Measurements from ENCODE around the gene FYCO1.

Gene FYCO1

DNA sequence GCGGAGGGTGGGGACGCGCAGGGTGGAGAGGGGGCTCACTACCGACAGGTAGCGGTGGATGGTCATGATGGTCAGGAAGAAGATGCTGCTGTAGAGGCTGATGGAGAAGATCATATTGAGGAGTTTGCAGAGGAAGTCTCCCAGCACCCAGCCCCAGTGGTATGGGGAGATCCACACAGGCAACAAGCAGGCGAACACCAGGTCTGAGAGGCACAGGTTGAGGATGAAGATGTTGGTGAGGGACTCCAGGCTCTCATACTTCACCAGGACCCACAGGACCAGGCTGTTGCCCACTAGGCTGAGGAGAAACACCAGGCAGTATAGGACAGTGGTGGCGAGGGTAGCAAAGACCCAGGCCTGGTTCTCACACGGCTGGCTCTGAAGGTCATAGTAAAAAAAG lies 25.9 kb upstream of the FYCO1 start:
- H3K27ac ChIP-seq = no peak overlapping the region
- no peak for TF ChIP-seq ZFX (IDR thresholded peaks at IDR 0.05; ENCODE audit: borderline replicate concordance)
- TF ChIP-seq, protein P1, sequence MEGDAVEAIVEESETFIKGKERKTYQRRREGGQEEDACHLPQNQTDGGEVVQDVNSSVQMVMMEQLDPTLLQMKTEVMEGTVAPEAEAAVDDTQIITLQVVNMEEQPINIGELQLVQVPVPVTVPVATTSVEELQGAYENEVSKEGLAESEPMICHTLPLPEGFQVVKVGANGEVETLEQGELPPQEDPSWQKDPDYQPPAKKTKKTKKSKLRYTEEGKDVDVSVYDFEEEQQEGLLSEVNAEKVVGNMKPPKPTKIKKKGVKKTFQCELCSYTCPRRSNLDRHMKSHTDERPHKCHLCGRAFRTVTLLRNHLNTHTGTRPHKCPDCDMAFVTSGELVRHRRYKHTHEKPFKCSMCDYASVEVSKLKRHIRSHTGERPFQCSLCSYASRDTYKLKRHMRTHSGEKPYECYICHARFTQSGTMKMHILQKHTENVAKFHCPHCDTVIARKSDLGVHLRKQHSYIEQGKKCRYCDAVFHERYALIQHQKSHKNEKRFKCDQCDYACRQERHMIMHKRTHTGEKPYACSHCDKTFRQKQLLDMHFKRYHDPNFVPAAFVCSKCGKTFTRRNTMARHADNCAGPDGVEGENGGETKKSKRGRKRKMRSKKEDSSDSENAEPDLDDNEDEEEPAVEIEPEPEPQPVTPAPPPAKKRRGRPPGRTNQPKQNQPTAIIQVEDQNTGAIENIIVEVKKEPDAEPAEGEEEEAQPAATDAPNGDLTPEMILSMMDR (IDR thresholded peaks at IDR 0.05) = no peak

GRCh38 chr3:46020766-46021510 lies 25.3 kb upstream of the FYCO1 start:
- H3K27ac ChIP-seq = no peak overlapping the region
- no peak for TF ChIP-seq ZFX (IDR thresholded peaks at IDR 0.05; ENCODE audit: borderline replicate concordance)
- TF ChIP-seq, protein P1 (IDR thresholded peaks at IDR 0.05) = no peak

DNA sequence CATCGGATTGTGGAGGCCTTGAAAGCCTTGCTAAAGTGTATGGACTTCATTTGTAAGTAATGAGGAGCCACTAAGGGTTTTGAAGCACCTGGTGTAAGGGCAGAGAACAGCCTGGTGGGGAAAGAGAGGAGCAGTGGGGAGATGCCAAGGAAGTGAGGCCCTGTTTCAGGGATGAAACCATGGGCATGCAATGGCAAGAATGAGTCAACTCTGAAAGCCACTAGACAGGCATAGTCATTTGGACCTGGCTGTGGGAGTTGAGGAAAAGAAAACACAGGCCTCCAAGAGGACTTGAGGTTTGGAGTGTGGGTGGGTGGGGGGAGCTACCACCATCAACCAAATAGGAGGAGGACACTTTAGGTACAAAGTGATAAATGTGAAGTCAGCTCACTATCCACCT lies 24.1 kb upstream of the FYCO1 start:
- TF ChIP-seq, protein P1 (IDR thresholded peaks at IDR 0.05) = no peak
- TF ChIP-seq ZFX (IDR thresholded peaks at IDR 0.05; ENCODE audit: borderline replicate concordance) = no peak
- no peak overlapping the region for H3K27ac ChIP-seq

- no peak overlapping the region for H3K27ac ChIP-seq
- TF ChIP-seq ZFX (IDR thresholded peaks at IDR 0.05; ENCODE audit: borderline replicate concordance) = no peak
Measured at GRCh38 chr3:46017720-46018119, 22.1 kb upstream of the FYCO1 start.

GRCh38 chr3:46013316-46014094 lies 17.9 kb upstream of the FYCO1 start:
- no peak overlapping the region for H3K27ac ChIP-seq
- no peak for TF ChIP-seq ZFX (IDR thresholded peaks at IDR 0.05; ENCODE audit: borderline replicate concordance)
- TF ChIP-seq, protein P1 (IDR thresholded peaks at IDR 0.05) = no peak

DNA sequence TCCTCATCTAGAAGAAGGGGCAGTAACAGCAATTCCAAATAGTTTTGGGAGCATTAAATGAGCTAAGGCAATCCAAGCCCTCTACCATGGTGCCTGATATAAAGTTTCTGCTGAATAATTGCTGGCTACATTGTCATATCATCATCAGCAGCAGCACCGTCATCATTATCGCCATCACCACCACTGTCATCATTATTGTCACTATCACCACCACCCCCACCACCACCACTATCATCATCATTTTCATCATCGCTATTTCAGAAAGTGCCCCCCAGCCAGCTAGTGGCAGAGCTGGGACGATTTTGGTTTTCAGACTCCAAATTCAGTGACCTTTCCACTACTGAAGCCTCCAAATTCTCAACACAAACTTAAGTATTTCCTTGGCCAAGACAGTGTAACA lies 16.6 kb upstream of the FYCO1 start:
- TF ChIP-seq, protein P1 (IDR thresholded peaks at IDR 0.05) = no peak
- no peak for TF ChIP-seq ZFX (IDR thresholded peaks at IDR 0.05; ENCODE audit: borderline replicate concordance)
- H3K27ac ChIP-seq = no peak overlapping the region

- TF ChIP-seq, protein P1 (IDR thresholded peaks at IDR 0.05) = no peak
- TF ChIP-seq ZFX (IDR thresholded peaks at IDR 0.05; ENCODE audit: borderline replicate concordance) = no peak
Measured at GRCh38 chr3:46010519-46011113, 15.0 kb upstream of the FYCO1 start.

More at GRCh38 chr3:46010519-46011113, 15.0 kb upstream of the FYCO1 start:
- H3K27ac ChIP-seq = no peak overlapping the region

Data from 22Rv1 (cell line).